HG03135 (cell line): ENCODE measurements around the gene PLK4.
A peak's percentile ranks its signal among the peaks of the same experiment; 100 is the strongest.

Experiments used
- ATAC-seq: cut with Tn5 transposase; IDR thresholded peaks from one replicate; pipeline ENCODE4 v1.9.1; 2021; ENCODE audit warnings: mild to moderate bottlenecking, moderate library complexity; ENCODE audit not compliant: unreplicated experiment

The PLK4 gene

GRCh38 chr4:127880763-127881562 lies at the start of gene PLK4:
Gene PLK4 (plus strand): TSS chr4:127880893. CDS start chr4:127881135, 242 bp downstream.
- ATAC-seq = peak; percentile 92

- peak; percentile 81 for ATAC-seq
Measured at GRCh38 chr4:127832585-127832984, 48.1 kb upstream of the PLK4 start.

DNA sequence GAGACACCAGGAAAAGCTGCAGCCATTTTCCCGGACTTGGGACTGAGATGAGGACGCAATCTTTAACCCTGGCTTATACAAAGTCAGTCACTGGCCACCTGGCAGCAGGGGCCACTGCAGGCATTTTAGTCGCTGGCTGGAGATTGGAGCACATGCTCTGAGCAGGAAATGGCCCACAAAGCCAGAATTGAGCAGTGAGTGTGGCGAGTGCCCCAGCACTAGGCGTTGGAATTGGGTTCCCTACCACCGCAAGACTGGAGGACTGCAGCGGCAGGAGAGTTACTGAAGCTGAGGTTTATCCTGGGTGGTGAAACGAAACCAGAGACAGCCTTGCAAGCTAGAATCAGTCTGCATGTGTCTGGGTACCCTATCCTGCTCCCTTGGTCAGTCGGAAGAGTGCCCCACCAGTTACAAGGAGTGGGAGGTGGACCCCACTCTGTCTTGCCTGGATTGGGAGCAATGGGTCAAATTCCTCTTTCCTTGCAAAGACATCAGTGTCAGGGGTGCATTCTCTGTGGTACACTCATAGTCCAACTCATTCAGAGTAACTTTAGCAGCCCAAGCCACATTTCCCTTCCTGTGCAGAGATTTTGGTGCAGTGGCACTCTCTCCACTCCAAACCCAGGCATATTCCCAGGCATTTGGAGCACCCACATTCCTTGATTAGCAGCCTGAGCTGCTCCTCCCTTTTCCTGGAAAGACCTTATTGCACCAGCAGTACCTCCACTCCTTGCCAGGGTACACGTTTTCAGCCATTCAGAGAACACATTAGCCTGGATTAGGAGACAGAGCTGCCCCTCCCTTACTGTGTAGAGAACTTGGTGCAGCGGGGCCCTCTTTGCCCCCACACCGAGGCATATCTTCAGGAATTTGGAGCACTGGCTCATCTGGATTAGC lies 36.7 kb upstream of the PLK4 start:
- no peak for ATAC-seq

DNA sequence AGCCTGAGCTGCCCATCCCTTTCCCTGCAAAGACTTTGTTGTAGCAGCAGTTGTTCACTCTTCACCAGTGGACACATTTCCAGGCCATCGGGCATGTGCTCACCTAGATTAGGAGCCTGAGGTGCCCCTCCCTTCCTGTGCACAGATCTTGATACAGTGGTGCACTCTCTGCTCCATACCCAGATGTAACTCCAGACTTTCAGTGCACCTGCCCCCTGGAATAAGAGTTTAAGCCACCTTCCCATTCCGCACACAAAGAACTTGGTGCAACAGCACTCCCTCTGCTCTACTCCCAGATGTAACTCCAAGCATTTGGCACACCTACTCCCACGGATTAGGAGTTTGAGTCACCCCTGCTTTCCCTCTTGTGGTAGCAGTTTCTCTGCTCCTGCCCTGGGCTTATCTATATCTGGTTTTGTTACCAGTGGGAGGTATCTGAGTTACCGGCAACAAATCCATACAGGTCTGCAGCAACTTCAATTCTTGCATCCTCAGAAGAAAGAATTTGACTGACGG lies 36.0 kb upstream of the PLK4 start:
- ATAC-seq = no peak

DNA sequence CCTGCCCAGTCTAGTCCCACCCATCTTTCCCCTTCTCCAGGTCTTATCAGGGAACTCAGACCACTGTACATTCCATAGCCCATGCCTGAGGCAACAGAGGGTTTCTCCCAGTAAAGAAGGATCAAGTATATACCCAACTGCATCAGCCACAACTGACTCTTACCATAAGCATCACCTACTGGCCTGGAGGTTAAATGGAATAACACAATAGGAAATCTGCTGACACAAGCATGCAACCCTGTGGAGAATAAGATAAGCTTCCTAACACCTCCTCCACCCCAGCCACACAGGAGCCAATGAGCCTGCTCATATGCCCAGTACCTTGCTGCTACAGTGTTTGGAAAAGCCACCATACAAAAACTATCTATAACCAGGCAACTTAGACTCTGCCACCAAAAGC lies 34.6 kb upstream of the PLK4 start:
- ATAC-seq = no peak

DNA sequence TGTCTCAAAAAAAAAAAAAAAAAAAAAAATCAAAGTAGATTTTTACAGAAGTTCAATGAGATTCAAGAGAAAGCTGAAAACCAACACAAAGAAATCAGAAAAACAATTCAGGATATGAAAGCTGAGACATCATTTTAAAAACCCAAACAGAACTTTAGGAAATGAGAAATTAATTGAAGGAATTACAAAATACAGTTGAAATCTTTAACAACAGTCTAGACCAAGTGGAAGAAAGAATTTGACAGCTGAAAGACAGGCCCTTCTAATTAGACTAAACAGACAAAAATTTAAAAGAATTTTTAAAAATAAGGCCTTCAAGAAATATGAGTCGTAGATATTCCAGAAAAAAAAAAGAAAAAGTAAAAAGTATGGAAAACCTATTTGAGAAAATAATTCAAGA lies 33.9 kb upstream of the PLK4 start:
- no peak for ATAC-seq

- ATAC-seq = no peak
Measured at GRCh38 chr4:127849505-127850234, 31.0 kb upstream of the PLK4 start.

DNA sequence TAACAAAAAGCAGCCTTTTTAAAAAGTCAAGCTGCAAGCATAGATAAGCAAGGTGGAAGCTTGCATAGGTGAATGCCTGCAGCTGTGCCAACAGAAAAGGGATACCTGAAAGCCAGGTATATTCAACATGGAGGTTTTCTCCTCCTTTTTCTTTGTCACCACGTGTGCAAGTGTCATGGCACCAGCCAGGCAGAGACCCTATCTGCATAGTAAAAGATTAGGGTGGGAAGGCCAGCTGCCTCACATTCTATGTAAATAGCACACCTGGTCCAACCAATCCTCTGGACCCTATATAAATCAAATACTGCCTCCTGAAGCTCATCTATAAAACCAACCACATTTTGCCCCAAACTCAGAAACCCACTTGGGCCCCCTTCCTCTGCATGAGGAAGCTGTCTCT lies 28.0 kb upstream of the PLK4 start:
- no peak for ATAC-seq

DNA sequence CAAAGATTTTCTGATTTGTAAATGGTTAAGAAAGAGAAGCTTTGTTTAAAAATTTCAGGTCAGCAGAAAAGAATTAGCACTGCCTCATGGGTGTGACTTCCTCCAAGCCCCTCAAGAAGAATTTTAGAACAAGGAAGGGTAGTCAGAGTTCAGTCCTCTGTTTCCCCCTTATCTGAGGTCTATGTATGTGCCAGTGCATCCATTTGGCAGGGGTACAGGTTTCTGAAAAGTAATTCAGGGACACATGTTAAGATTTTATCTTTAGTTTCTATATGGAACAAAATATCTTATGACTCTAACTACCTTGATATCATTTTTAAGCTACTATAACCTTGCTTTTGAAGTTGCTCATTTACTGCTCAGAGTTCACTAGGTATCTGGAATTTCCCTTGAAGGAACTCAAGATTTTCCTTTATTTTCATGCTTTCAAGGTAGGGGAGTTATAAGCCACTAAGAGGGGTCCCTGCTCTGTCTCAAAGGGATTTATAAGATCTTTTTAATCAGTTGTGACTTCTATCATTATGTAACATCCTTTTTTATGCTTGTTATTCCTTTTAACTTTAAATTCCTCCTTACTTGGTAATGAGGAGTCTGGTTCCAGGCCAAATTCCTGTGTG lies 24.4 kb upstream of the PLK4 start:
- ATAC-seq = no peak

GRCh38 chr4:127856813-127857447 lies 23.8 kb upstream of the PLK4 start:
- peak; percentile 85 for ATAC-seq

GRCh38 chr4:127857641-127858040 lies 23.1 kb upstream of the PLK4 start:
- no peak for ATAC-seq

- no peak for ATAC-seq
Measured at GRCh38 chr4:127868196-127868595, 12.5 kb upstream of the PLK4 start.

GRCh38 chr4:127870281-127870680 lies 10.4 kb upstream of the PLK4 start:
- ATAC-seq = no peak

GRCh38 chr4:127870688-127871087 lies 10.0 kb upstream of the PLK4 start:
- no peak for ATAC-seq

- no peak for ATAC-seq
Measured at GRCh38 chr4:127875791-127876190, 4.9 kb upstream of the PLK4 start.

- peak; percentile 25 for ATAC-seq
Measured at GRCh38 chr4:127881563-127881864, 821 bp downstream of the PLK4 start.

- ATAC-seq = no peak
Measured at GRCh38 chr4:127888559-127888958, 7.9 kb downstream of the PLK4 start.

DNA sequence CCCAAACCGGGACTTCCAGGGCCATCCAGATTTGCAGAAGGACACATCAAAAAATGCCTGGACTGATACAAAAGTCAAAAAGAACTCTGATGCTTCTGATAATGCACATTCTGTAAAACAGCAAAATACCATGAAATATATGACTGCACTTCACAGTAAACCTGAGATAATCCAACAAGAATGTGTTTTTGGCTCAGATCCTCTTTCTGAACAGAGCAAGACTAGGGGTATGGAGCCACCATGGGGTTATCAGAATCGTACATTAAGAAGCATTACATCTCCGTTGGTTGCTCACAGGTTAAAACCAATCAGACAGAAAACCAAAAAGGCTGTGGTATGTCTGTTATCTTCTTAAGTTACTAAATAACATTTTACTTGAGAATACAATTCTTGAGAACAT lies 9.2 kb downstream of the PLK4 start:
- no peak for ATAC-seq

GRCh38 chr4:127896069-127896468 lies 15.4 kb downstream of the PLK4 start:
- no peak for ATAC-seq

DNA sequence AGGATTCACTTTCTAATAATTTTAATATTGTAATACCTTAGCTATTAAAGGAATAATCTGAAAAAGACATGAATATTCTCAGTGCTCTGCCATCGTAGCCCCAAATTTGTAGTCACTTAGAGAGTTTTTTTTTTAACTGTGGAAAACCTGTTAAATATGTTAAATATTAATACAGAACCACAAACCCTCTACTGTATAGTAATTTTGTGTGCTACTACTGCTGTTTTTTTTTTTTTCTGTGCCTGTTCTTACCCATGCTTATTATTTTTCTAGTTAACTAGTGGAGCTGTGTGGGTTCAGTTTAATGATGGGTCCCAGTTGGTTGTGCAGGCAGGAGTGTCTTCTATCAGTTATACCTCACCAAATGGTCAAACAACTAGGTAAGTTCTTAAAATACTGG lies 15.8 kb downstream of the PLK4 start:
- ATAC-seq = no peak
